Lower leg skin (tissue), 3 donors: Measurements from ENCODE around the gene CC2D2B.

Source experiments
- CTCF ChIP-seq, 3 donors: fragments of 450-650 bp; IDR thresholded peaks; one replicate each; pipeline ENCODE4 v1.5.1; 2016; ENCODE audit warnings: antibody characterized with exemption in 3 of 3, mild to moderate bottlenecking in 3 of 3, moderate library complexity in 2 of 3
- POLR2A ChIP-seq, 2 donors: fragments of 450-650 bp; IDR thresholded peaks; one replicate each; pipeline ENCODE4 v1.6.1; 2016 to 2017; ENCODE audit warnings: antibody characterized with exemption in 2 of 2, mild to moderate bottlenecking in 1 of 2, moderate library complexity in 1 of 2

- TF ChIP-seq POLR2A (IDR thresholded peaks at IDR 0.05) (no peak), CTCF (IDR thresholded peaks at IDR 0.05) (no peak)
Observed at GRCh38 chr10:96021332-96021731, 113.6 kb downstream of the CC2D2B start.
